ENCODE data around the gene LAG3.

The LAG3 gene

GRCh38 chr12:6810758-6811157 is 38.4 kb downstream of the LAG3 start:
- DNase-seq (ENCODE audit: low read depth) = no peak
- H3K4me3 ChIP-seq (ENCODE audit: low read length) = no peak overlapping the region
- TF ChIP-seq CTCF (conservative IDR thresholded peaks at IDR 0.05; ENCODE audit: low read length) = no peak

DNA sequence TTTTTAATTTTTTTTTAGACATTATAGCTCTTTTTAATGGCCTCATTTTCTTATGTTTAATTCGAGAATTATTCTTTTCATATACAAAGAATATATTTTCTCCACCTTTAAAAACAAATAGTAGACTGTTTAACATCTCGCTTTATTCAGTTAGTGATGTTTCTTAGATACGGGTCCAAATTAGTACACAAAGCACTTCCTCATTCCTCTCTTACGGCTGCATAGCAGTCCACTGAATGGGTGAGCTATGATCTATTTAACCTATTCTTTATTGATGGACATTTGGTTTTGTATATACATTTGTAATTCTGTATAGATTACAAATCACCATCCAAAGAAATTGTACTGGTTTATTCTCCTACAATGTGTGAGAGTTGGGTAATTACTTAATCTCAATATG is 41.0 kb downstream of the LAG3 start:
- no peak for TF ChIP-seq CTCF (conservative IDR thresholded peaks at IDR 0.05; ENCODE audit: low read length)
- no peak for DNase-seq (ENCODE audit: low read depth)
- H3K4me3 ChIP-seq (ENCODE audit: low read length) = no peak overlapping the region

GRCh38 chr12:6816598-6816997 is 44.3 kb downstream of the LAG3 start:
- no peak overlapping the region for H3K4me3 ChIP-seq (ENCODE audit: low read length)
- DNase-seq (ENCODE audit: low read depth) = no peak
- no peak for TF ChIP-seq CTCF (conservative IDR thresholded peaks at IDR 0.05; ENCODE audit: low read length)

GRCh38 chr12:6817098-6817497 is 44.8 kb downstream of the LAG3 start:
- TF ChIP-seq CTCF (conservative IDR thresholded peaks at IDR 0.05; ENCODE audit: low read length) = no peak
- DNase-seq (ENCODE audit: low read depth) = no peak
- H3K4me3 ChIP-seq (ENCODE audit: low read length) = no peak overlapping the region

DNA sequence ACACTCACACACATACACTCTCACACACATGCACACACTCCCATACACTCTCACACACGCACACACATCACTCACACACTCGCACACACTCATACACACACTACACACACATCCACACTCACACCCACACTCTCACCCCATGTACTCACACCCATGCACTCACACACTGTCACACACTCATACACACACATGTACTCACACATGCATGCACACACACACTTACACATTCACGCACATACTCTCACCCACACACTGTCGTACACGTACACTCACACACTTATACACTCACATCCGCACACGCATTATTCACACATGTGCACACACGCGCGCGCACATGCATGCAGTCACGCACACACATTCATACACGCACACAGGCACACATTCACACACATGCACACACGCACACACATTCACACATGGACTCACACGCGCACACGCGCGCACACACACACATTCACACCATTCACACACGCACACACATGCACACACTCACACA is 45.4 kb downstream of the LAG3 start:
- no peak overlapping the region for H3K4me3 ChIP-seq (ENCODE audit: low read length)
- no peak for DNase-seq (ENCODE audit: low read depth)
- TF ChIP-seq CTCF (conservative IDR thresholded peaks at IDR 0.05; ENCODE audit: low read length) = no peak

DNA sequence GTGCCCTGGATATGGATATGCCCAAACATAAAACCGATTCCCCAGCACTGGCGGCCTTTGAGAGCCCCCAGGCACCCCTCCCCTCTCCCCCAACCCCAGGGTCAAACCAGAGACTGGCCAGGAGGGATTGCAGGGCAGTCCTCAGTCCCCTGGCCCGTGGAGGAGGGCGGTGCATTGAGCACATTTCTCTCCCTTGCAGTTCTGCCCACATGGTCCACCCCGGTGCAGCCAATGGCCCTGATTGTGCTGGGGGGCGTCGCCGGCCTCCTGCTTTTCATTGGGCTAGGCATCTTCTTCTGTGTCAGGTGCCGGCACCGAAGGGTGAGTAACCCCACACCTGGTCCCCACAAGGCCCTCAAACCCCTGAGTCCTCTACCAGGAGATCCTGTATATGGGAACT is 45.9 kb downstream of the LAG3 start:
- H3K4me3 ChIP-seq (ENCODE audit: low read length) = no peak overlapping the region
- no peak for DNase-seq (ENCODE audit: low read depth)

DNA sequence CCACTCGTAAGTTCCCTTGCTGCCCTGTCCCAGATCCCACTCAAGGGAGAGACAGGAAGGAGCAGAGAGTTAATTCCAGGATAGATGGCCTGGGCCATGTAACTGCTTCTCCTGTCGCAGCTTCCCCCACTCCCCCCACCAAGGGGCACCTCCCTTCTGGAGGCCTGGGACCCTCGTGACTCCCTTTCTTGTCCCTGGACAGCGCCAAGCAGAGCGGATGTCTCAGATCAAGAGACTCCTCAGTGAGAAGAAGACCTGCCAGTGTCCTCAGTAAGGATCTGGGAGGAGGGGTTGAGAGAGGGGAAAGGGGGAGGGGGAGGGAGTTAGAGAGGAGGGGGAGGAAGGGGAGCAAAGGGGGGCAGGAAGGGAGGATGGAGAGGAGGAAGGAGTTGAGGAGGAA is 46.3 kb downstream of the LAG3 start:
- TF ChIP-seq CTCF (conservative IDR thresholded peaks at IDR 0.05; ENCODE audit: low read length) = no peak
- DNase-seq (ENCODE audit: low read depth) = no peak
- H3K4me3 ChIP-seq (ENCODE audit: low read length) = no peak overlapping the region

More for the DNA sequence above, 45.9 kb downstream of the LAG3 start:
- no peak for TF ChIP-seq CTCF (conservative IDR thresholded peaks at IDR 0.05; ENCODE audit: low read length)
